Embryonic facial prominence (tissue), 1 donor: Measurements from ENCODE around the gene PSMA7.

Experiments used
- DNase-seq: peaks from one replicate; pipeline ENCODE4 v3.0.0-alpha.2; 2016; ENCODE audit errors: extremely low spot score

The PSMA7 gene

DNA sequence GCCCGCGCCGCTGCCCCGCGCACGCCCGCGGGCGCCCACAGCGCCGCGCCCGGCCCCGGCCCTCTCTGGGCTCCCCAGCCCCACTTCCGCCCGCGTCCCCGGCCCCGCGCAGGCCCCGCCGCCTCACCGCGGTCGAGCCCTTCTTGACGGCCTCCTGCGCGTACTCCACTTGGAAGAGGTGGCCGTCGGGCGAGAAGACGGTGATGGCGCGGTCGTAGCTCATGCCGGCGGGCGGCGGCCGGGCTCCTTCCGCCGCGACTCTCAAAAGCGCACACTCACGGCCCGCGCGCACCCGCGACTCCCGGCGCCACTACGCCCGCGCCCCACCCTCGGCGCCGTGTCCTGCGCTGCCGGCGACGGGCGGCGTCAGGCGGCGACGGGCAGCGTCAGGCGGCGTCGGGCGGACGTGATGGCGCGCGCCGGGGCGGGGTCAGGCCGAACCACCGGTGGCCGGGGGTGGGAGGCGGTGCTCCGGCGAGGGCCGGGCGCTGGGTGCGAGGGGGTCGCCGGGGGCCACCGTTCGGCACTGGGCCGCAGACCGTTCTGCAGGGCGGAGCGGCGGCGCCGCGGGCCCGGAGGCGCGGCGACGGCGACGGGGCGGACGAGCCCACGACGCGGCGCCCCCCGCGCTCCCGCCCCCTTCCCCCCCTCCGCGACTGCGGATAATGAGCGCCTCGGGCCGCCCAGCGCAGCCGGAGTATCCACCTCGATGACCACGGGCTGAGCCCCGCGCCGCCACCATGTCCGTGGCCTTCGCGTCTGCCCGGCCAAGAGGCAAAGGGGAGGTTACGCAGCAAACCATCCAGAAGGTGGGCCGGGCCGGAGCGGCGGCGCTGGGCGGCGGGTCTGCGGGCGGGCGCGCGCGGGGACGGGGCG lies at the start of gene PSMA7, which contains the start of gene SS18L1:
PSMA7 (minus strand) TSS at position 314 of the 876 bp plus-strand sequence; CDS start at position 223, 91 bp downstream.
SS18L1 (plus strand) TSS at position 689 of the 876 bp plus-strand sequence; CDS start at position 741, 52 bp downstream.
- DNase-seq = peak; percentile 57

DNA sequence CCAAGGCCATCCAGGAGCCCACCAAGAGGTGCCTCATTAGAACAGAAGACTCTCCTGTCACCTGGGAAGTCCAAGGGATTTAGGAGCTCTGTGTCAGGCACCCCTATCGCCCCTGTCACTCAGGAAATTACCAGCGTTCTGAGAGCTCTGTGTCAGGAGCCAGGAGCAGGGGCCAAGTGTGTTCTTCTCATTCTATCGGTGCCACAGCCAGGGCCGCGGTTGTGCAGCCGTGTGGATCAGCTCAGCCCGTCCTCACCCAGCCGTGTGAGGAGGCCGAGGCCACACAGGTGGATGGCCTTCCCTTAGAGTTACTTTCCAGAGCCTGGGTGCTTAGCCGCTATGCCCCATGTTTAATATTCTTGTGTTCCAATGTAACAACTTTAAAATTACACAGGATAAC lies 49.4 kb upstream of the PSMA7 start:
- DNase-seq = no peak

DNA sequence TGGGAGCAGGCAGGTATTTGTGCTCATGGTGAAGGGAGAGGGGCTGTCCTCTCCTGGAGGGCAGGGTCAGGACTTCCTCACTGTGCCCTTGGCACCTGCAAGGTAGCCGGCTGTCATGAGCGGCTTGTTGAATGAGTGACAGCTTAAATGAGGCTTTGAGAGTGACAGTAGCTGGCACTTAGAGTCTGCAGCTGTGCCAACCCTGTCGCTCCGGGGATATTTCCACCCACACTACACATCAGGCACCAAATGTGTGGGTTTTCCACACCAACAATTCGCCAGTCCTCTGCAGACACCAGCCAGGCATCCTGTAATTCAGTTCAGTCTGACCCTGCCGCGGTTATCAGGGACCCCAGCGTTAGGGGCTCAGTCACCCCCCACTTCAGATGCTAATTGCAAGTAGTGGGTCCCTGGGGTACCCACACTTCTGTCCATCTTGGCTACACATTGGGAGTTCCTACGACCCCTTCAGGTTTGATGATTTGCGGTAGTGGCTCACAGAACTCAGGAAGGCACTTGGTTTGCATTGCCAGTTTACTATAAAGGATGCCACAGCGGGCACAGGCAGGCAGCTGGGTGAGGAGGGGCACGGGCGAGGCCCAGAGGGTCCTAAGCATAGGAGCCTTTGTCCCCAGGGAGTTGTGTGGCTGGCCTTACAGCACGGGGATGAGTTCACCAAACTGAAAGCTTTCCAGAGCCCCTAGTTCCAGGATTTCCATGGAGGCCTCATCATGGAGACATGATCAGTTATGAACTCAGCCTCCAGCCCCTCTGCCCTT lies 48.8 kb upstream of the PSMA7 start:
- no peak for DNase-seq

DNA sequence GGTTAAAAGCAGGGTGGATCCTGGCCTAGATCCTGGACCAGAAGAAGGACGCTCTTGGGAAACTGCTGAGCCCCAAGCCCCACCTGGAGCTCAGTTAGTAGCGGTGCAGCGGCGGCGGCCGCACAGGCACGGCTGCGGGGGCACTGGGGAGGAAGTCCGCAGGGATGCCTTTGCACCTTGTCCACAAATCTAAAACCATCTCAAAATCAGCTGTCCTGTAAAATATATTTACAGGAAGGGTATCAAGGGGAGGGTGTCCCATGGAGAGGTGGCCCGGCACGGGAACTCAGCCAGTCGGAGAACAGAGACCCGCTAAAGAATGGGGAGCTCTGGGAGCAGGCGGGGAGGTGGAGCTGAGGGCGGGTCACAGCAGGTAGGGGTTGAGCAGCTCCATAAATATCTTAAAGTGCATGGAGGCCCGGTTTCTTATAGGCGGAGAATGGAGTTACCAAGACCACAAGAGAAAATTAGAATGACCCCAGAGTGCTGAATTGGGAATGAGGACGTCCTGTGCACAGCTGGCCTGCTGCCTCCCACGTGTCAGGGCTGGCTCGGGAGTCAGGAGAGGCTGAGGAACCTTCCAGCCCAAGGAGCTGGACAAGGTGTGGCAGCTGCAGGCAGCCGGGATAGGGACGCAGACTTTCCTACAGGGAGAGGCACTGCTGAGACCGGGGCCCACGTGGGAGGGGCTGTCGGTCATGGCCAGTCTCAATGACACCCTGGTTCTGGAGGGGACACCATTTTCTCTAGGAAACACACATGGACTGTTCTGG lies 47.6 kb upstream of the PSMA7 start:
- no peak for DNase-seq

DNA sequence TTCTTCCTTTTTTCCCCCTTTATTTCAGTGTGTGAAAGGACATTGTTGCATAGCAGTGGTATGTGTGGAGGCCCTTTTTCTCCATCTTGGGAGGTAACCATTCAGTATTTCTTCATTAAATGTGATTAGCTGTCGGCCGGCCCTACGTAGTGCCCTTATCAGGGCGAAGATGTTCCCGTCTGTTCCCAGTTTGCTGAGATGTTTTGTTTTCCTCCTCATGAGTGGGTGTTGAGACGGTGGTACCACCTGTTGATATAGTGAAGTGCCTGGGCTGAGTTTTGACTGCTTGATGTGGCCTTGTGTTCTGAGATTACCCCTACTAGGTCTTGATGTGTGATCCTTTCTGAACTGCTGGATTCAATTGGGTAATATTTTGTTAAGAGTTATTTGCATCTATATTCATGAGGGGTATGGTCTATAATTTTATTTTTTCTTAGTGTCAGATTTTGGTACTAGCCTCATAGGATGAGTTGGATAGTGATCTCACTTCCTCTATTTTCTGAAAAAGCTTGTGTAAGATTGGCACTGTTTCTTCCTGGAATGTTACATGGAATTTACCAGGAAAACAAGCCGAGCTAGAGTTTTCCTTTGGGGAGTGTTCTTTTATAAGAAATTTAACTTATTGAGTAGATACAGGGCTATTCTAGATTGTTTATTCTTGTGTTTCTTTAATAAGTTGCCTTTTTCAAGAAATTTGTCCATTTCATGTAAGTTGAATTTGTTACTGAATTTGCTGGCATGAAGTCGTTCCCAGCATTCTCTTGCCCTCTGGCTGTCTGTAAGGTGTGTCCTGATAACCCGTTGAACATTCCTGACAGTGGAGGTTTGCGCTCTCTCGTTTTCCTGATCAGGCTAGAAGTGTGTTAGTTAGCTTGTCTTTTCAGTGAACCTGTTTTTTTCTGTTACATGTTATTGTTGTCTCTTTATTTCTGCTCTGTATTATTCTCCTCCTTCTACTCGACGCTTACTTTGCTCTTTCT lies 44.0 kb upstream of the PSMA7 start:
- DNase-seq = no peak

DNA sequence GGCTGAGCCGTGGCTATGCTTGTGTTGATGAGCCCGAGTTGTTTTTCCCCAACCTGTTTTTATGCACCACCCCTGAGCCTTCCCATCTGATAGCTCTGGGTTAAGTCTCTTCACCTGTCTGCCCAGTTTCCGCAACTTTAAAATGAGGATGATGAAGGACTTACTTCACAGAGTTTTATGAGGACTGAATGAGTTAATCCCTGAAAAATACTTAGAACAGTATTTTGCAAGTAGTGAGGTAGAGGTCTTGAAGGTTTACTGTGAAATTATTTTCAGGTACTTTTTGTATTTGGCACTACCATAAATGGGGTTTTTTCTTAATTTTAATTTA lies 42.9 kb upstream of the PSMA7 start:
- no peak for DNase-seq

DNA sequence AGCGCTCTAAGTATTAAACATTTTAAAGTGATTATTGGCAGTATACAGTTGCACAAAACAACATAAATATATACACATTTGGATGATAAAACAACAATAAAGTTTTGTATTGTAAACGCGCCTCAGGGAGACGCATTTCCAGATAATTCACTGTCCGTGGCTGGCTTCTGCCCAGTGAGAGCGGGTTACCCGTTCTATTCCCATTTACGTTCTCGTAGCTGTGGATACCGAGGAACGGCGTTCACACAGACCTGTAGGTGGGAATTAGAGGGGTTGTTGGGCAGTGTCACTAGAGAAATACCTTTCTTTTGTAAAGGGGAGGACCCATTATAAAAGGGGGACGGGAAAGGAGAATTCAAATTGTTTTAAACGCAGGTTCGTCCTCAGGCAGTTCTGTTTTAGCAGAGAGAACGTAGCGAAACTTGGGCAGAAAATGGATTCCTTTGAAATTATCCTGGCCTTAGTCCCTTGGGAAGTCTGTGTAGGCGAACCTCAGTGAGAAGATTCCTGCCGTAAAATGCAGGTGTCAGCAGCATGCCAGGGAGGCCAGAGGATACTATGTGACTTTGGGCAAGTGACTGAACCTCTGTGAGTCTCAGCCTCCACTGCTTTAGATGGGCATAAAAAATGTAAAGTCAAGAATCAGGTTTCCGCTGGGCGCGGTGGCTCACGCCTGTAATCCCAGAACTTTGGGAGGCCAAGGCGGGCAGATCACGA lies 40.4 kb upstream of the PSMA7 start:
- DNase-seq = no peak

DNA sequence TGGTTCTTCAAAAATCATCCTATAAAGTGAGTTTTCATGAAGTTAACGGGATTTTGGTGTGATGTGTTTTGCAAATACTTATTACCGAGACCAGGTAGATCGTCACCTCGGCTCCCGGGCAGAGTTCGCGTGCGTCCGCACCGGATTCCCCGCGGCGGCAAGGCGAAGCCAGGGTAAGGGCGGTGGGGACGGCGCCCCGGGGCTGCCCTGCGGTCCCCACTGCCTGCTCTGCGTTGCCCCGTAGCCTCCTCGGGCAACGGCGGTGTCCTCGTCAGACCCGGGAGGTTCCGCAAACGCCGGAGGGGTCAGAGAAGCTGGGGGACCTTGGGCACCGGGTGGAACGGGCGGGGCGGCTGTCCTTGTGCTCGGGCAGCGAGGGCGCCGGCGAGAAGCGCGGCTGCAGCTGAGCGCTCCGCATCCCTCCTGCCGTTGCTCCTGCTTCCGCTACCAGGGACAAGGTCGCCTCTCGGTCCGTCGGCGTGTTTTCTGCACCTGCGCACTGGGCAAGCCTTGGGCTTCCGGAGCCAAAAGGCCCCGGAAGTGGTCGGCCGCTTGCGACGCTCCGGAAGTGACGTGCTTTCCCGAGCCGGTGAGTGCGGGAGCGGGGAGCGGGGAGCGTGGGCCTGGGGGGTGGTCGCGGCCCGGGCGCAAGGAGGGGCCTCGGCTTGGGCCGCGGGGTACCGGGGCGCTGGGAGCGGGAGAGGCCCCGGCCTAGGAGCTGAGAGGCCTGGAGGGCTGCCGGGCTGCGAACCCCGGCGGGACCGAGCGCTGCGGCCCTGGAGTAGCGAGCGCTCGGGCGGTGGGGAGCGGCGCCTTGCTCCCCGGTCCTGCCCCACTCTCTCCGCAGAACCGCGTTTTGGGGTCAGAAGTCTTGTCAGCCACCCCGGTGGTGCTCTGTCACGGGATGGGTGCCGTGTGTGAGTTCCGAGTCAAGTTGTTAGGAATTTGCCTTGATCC lies 39.6 kb upstream of the PSMA7 start, which contains the start of gene MTG2:
MTG2 (plus strand) TSS at position 560 of the 957 bp plus-strand sequence. CDS start 10,393 bp downstream, outside the sequence.
- peak; percentile 87 for DNase-seq

DNA sequence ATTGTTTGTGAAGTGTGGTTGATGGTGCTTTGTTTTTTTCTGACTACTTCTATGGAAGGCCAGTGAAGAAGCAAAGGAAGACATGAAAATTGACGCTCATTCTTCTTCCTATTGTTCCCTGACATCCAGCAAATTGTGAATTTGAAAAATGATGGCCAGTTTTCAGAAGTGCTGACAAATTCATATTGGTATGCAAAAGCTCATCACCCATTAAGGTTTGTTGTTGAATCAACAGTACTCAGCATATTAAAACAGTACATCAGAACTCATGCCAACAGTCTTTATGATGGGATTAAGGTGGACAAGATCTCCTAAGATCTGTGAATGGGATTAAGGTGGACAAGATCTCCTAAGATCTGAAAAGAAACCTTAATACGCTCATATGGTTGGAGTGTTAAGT lies 38.6 kb upstream of the PSMA7 start:
- no peak for DNase-seq

DNA sequence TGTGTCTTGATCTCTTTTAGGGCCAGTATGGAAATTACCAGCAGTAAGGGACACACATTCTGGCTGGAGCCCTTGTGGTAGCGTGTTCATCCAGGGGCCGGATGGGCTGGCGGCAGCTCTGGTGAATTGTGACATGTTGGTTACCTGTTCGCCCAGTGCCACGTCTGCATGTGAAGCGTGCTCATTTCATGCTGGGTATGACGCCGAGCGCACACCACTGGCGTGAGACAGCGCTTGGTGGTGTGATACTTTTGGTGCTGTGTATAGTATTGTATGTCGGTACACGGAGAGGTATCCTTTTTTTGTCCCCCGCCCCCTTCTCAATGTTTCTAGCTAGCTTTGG lies 35.9 kb upstream of the PSMA7 start:
- no peak for DNase-seq

DNA sequence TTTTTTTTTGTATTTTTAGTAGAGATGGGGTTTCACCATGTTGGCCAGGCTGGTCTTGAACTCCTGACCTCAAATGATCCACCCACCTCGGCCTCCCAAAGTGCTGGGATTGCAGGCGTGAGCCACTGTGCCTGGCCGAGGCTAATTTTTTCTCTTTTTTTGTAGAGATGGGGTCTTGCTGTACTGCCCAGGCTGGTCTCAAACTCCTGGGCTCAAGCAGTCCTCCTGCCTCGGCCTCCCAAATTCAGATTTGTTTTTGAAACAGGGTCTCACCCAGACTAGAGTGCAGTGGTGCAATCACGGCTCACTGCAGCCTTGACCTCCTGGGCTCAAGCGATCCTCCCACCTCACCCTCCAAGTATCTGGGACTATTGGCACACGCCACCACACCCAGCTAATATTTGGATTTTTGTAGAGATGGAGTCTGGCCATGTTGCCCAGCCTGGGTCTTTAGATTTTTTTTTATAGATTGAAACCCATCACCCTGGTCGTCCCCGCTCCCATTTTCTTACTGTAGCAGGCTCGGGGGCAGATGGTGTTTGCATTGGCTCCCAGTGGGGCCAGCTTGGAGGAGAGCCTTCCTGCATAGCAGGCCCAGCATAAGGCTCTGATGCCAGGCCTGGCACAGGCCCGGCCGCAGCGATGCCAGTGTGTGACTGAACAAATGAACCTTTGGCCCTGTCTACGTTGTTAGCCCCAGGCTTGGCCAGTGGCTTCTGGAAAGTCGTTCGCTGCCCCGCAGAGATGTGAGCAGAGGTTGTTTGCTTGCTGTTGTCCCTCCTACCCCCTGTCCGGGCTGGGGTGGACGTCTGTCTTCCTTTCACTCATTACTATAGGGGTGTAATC lies 35.3 kb upstream of the PSMA7 start:
- no peak for DNase-seq

DNA sequence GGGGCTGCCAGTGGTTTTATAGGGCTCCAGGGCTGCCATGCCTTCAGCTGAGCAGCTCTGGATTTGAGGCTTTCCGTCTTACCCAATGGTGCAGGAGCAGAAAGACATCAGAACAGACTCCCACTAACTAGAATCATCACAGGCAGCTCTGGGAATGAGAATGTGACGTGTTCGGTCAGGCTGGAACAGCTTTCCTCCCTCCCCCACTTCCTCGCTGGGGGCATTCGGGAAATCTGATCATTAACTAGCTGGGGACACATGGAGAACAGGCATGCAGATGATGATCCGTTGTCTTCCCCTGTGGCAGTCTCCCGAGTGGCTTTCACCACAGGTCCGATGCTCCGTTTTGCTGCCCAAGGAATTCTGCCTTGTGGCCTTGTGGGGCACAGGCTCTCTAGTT lies 34.1 kb upstream of the PSMA7 start:
- DNase-seq = no peak

DNA sequence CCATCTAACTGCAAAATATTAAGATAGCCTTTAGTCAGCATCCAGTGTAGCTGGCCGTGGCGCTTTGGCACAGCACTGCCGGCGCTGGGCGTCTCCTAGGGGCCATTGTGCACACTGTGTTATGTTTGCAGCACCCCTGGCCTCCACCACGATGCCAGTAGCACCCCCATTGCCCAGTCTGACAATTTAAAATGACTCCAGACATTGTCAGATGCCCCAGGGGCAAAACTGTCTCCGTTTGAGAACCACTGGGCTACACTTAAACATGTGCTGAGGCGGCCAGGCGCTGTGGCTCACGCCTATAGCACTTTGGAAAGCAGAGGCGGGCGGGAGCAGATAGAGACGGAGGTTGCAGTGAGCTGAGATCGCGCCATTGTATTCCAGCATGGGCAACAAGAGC lies 33.7 kb upstream of the PSMA7 start:
- DNase-seq = no peak

DNA sequence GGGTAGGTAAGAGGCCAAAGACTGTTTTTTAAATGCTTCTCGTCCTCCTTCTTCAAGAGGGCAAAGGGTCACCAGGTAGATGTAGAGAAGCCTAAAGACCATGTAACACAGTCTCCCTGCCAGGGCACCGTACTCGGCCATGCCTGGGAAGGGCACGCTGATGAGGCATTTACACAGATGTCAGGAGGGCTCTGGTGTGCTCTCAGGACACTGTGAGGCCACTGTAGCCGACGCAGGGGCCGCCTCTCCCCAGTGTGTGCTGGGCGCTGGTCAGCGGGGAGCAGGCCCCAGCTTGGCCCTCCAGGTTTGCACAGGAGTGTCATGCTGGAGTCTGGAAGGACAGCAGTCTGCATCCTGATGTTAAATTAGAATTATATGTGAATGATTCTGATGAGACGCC lies 32.5 kb upstream of the PSMA7 start:
- no peak for DNase-seq

DNA sequence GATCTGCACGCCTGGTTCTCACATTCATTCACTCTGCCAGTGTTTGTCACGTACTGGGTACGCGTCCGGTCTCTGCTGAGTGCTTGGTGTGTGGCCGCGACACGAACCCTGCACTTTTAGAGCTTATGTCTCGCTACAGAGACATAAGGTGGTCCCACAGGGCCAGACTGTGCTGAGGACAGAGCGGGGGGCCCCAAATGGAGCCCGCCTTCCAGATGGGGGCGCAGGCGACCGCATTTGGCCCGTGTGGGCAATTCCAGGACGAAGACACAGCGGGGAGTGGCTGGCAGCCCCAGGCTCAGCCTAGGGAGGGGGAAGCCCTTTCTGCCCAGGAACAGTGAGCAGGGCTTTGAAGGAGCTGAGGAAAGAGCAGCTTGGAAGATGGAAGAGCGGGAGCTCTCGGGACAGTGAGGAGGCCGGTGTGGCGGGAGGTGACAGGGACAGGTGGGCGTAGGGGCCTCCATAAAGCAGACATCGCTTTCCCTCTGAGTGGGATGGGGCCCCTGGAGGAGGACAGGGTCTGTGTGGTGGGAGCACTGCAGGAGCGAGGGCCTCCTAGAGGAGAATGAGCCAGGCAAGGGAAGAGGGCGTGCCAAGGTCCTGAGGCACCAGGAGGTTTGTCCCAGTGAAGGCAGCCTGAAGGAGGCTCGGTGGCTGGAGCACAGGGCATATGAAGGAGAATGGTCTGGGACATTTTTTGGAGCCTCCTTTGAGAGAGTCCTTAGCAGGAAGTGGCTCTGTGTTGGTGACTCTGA lies 31.9 kb upstream of the PSMA7 start:
- no peak for DNase-seq

DNA sequence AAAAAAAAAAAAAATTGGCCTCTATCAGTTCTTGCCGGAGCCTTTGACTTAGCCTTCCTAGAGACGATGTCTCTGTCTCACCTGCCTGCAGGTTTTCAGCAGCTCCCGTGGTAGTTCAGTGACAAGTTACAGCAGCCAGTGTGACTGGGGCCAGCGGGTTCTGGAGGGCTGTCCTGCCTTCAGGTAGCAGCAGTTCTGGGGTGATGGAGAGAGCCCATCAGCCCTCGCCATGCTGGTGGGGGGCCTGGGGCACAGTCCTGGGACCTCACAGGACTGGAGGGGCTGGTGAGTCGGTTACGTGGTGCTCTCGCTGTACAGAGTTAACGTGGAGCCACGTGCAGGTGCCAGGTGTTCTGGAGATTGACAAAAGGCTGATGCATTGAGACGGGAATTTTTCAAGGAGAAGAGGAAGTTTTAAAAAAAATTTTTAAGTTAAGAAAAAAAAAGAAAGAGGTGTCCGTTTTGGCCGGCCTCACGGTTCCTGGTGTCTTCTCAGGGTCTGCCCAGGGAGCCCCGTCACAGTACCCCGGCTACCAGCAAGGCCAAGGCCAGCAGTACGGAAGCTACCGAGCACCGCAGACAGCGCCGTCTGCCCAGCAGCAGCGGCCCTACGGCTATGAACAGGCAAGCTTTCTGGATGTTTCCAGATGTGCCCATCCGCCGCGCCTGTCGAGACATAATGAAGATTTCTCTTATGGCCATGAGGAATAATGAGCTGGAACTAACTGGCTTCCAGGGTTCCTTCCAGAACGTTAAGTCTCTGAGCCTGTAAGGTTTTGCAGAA lies 31.0 kb upstream of the PSMA7 start:
- no peak for DNase-seq

DNA sequence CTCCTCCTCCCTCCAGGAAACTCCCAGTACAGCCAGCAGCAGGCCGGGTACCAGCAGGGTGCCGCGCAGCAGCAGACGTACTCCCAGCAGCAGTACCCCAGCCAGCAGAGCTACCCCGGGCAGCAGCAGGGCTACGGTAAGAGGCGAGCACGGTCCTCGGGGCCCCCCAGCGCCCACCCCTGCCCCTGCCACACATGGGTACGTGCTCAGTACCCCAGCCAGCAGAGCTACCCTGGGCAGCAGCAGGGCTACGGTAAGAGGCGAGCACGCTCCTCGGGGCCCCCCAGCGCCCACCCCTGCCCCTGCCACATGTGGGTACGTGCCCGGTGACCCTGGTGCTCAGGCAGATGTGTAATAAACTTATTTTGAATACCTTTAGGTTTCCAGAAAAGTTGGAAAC lies 29.5 kb upstream of the PSMA7 start:
- DNase-seq = no peak
